GM18526 (cell line): ENCODE data around the gene SIPA1.

ENCODE experiments used
- POLR2A ChIP-seq: IDR thresholded peaks from 3 replicates; pipeline ENCODE4 v1.6.1; 2011; ENCODE audit not compliant: insufficient read length; ENCODE audit errors: extremely low read depth

The SIPA1 gene

GRCh38 chr11:65645710-65646109 is 7.8 kb downstream of the SIPA1 start:
- no peak for TF ChIP-seq POLR2A

- no peak for TF ChIP-seq POLR2A
Measured at GRCh38 chr11:65646288-65646957, 8.5 kb downstream of the SIPA1 start.

- TF ChIP-seq POLR2A, result no peak
Measured at GRCh38 chr11:65646958-65647701, 9.2 kb downstream of the SIPA1 start.

GRCh38 chr11:65648997-65649493 is 11.1 kb downstream of the SIPA1 start:
- TF ChIP-seq POLR2A, result no peak

- no peak for TF ChIP-seq POLR2A
Measured at GRCh38 chr11:65649656-65650546, 12.0 kb downstream of the SIPA1 start.

GRCh38 chr11:65650547-65651338 is 12.8 kb downstream of the SIPA1 start:
- TF ChIP-seq POLR2A, result no peak

GRCh38 chr11:65651339-65651588 is 13.4 kb downstream of the SIPA1 start:
- no peak for TF ChIP-seq POLR2A

- no peak for TF ChIP-seq POLR2A
Measured at GRCh38 chr11:65651589-65652510, 13.9 kb downstream of the SIPA1 start.

GRCh38 chr11:65652511-65653228 is 14.8 kb downstream of the SIPA1 start:
- TF ChIP-seq POLR2A, result peak; percentile 80

- no peak for TF ChIP-seq POLR2A
Measured at GRCh38 chr11:65653229-65654225, 15.6 kb downstream of the SIPA1 start.

- no peak for TF ChIP-seq POLR2A
Measured at GRCh38 chr11:65654375-65655349, 16.8 kb downstream of the SIPA1 start.
